GM18873 (cell line): ENCODE measurements around the gene ZNF616.
"Not testable (repeated sequence)": the region's sequence is repeated elsewhere in the genome, so short reads cannot be mapped to it uniquely, and the experiment has no call there.

Experiments used
- ATAC-seq: cut with Tn5 transposase; IDR thresholded peaks from one replicate; pipeline ENCODE4 v1.9.1; 2021; ENCODE audit warnings: mild to moderate bottlenecking, moderate library complexity, moderate number of reproducible peaks; ENCODE audit not compliant: unreplicated experiment, low FRiP score

Gene ZNF616

GRCh38 chr19:52112624-52113023 is 27.1 kb downstream of the ZNF616 start:
- no peak for ATAC-seq

- ATAC-seq, result no peak
These were observed 29.0 kb downstream of the ZNF616 start for GRCh38 chr19:52110780-52111179.

GRCh38 chr19:52102782-52103181 is 37.0 kb downstream of the ZNF616 start:
- ATAC-seq, result no peak

- no peak for ATAC-seq
These were observed 37.7 kb downstream of the ZNF616 start for GRCh38 chr19:52101866-52102562.

- no peak for ATAC-seq
These were observed 40.1 kb downstream of the ZNF616 start for GRCh38 chr19:52099497-52100138.

- not testable (repeated sequence) for ATAC-seq
These were observed 43.3 kb downstream of the ZNF616 start for GRCh38 chr19:52096416-52096815.

DNA sequence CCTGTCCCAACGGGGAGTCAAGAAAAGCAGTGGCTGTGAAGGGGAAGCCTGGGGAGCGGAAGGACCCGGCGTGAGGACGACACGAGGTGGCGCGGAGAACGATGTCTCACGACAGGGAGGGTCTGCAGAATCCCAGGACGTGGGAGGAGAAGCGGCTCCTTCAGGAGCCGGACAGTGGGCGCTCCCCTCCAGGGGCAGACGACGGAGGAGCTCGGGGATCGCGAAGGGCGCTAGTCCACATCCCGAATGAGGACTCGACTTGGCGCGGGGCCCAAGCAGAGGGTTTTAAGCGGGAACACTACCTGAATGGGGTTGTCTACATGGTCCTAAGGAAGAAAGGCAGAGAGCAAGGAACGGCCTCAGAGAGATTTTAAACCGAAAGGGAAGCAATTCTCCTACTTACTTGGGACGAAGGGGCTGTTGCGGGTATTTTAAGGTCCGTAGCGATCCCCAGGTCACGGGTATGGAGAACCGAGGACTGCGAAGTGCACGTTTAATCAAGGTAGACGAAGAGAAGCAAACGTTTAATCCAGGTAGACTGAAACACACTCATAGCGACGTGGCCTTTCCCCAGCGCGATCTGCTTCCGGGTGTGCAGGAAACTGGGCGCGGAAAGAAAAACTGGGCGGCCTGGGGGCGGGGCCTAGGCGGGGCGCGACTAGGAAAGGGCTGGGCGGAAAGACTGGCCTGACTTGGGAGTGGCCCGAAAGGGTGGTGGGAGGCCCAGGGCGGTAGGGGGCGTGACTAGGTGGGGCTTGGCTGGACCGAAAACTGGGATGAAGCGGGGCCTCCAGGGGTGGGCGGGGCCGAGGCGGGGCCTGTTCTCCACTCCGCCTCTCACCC is 44.3 kb downstream of the ZNF616 start, which contains the start of gene ZNF841:
TSS of gene ZNF841 (minus strand) at position 594 of the 843 bp plus-strand sequence. CDS start 10,964 bp downstream, outside the sequence.
- no peak for ATAC-seq

DNA sequence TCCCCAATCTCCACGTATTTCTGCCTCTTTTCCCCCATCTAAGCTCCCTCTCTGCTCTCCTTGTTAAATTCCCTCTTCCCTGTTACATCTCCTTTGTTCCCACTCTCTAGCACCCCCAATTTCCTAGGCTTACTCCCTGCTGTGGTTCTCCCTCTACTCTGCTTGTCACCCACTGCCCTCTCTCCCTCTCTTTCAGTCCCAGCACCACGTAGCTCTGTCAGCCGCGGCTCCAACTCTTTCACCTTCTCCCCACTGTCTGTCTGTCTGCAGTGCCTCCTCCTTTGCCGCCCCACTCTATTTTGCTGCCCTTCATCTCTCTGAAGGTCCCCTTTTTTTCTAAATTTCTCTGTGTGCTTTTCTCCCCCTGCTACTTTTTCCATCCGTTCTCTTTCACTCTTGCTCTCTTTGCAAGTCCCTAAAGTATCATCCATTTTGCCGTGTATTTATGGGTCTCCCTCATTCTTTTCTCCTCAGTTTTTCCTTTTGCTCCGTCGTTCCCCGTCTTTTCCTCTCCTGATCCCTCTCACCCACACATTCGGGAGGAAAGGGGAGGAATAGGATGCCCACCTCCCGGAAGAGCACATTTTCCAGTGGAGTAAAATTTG is 45.1 kb downstream of the ZNF616 start:
- ATAC-seq, result no peak

GRCh38 chr19:52086481-52086880 is 53.3 kb downstream of the ZNF616 start:
- no peak for ATAC-seq

GRCh38 chr19:52070496-52070895 is 69.2 kb downstream of the ZNF616 start:
- ATAC-seq, result no peak

- no peak for ATAC-seq
These were observed 70.1 kb downstream of the ZNF616 start for GRCh38 chr19:52069653-52070052.

- no peak for ATAC-seq
These were observed 73.4 kb downstream of the ZNF616 start for GRCh38 chr19:52066258-52066863.

DNA sequence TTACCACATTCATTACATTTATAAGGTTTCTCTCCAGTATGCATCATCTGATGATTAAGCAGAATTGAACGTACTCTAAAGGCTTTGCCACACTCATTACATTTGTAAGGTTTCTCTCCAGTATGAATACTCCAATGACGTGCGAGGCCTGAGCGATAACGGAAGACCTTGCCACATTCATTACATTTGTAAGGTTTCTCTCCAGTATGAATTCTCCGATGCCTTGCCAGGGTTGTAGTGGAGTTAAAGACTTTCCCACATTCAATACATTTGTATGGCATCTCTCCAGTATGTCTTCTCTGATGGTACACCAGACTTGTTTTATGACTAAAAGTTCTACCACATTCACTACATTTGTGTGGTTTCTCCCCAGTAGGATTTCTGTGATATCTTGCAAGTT is 74.3 kb downstream of the ZNF616 start:
- ATAC-seq, result no peak
